ENCODE measurements around the gene LKAAEAR1. TPM values are rescaled to one million over a fixed set of nuclear protein-coding genes. Genes with fewer than 3 reads are reported as not detected.

Gene LKAAEAR1
- total RNA-seq, 1 donor = 0.72 TPM

GRCh38 chr20:64038565-64039292, 45.5 kb downstream of the LKAAEAR1 start:
- H3K27ac ChIP-seq (ENCODE audit: low read depth, low read length) = no peak overlapping the region
- H3K4me3 ChIP-seq (ENCODE audit: insufficient read depth, low read length) = peak overlapping the region; percentile 57
- H2AFZ ChIP-seq (ENCODE audit: low read length) = no peak overlapping the region
- H3K36me3 ChIP-seq (ENCODE audit: insufficient read depth, low read length) = peaks cover 6% of the 10 kb centered on the region
- H3K4me2 ChIP-seq (ENCODE audit: insufficient read depth, low read length) = peak overlapping the region; percentile 54
- H4K20me1 ChIP-seq (ENCODE audit: insufficient read depth, low read length) = peaks cover 13% of the 10 kb centered on the region
- H3K9me3 ChIP-seq (ENCODE audit: low read depth, low read length) = no peaks in the 10 kb centered on the region
- TF ChIP-seq CTCF (IDR thresholded peaks at IDR 0.05; ENCODE audit: extremely low read depth, low read depth, low read length) = peak; percentile 43
- H3K79me2 ChIP-seq (ENCODE audit: insufficient read depth, low read length) = no peaks in the 10 kb centered on the region
- peaks cover 49% of the 10 kb centered on the region for H3K27me3 ChIP-seq (ENCODE audit: insufficient read depth, low read length)
- H3K4me1 ChIP-seq (ENCODE audit: insufficient read depth, low read length) = no peaks in the 10 kb centered on the region
- DNase-seq (ENCODE audit: insufficient read length, low spot score, missing footprints) = peak; percentile 99

DNA sequence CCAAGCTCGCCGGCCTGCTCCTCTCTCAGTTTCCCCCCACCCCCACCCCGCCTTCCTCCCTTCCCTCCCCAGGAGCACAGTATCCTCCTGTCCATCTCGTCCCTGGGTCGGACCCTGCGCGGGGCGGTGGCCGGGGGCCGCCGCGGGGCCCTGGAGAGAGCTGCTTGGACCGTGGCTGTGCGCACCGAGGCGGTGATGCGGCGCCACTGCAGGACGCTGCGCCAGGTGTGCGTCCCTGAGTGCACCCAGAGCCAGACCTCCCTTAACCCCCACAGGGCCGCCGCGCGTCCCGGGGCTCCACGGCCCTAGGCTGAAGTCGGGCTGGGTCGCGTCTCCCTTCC, 46.0 kb downstream of the LKAAEAR1 start:
- peaks cover 49% of the 10 kb centered on the region for H3K27me3 ChIP-seq (ENCODE audit: insufficient read depth, low read length)
- H2AFZ ChIP-seq (ENCODE audit: low read length) = no peak overlapping the region
- H3K4me2 ChIP-seq (ENCODE audit: insufficient read depth, low read length) = no peak overlapping the region

GRCh38 chr20:64037498-64038213, 46.5 kb downstream of the LKAAEAR1 start:
- peaks cover 13% of the 10 kb centered on the region for H4K20me1 ChIP-seq (ENCODE audit: insufficient read depth, low read length)
- TF ChIP-seq CTCF (IDR thresholded peaks at IDR 0.05; ENCODE audit: extremely low read depth, low read depth, low read length) = no peak
- H3K4me1 ChIP-seq (ENCODE audit: insufficient read depth, low read length) = no peaks in the 10 kb centered on the region
- H3K36me3 ChIP-seq (ENCODE audit: insufficient read depth, low read length) = peaks cover 7% of the 10 kb centered on the region
- no peak overlapping the region for H3K4me3 ChIP-seq (ENCODE audit: insufficient read depth, low read length)
- DNase-seq (ENCODE audit: insufficient read length, low spot score, missing footprints) = peak; percentile 91
- no peaks in the 10 kb centered on the region for H3K9me3 ChIP-seq (ENCODE audit: low read depth, low read length)
- H3K79me2 ChIP-seq (ENCODE audit: insufficient read depth, low read length) = no peaks in the 10 kb centered on the region
- H2AFZ ChIP-seq (ENCODE audit: low read length) = no peak overlapping the region
- peaks cover 49% of the 10 kb centered on the region for H3K27me3 ChIP-seq (ENCODE audit: insufficient read depth, low read length)
- no peak overlapping the region for H3K4me2 ChIP-seq (ENCODE audit: insufficient read depth, low read length)
- H3K27ac ChIP-seq (ENCODE audit: low read depth, low read length) = no peak overlapping the region

More for the DNA sequence above, 46.0 kb downstream of the LKAAEAR1 start:
- H3K79me2 ChIP-seq (ENCODE audit: insufficient read depth, low read length) = no peaks in the 10 kb centered on the region
- TF ChIP-seq CTCF (IDR thresholded peaks at IDR 0.05; ENCODE audit: extremely low read depth, low read depth, low read length) = no peak
- H4K20me1 ChIP-seq (ENCODE audit: insufficient read depth, low read length) = peaks cover 13% of the 10 kb centered on the region
- peak; percentile 80 for DNase-seq (ENCODE audit: insufficient read length, low spot score, missing footprints)
- H3K4me3 ChIP-seq (ENCODE audit: insufficient read depth, low read length) = no peak overlapping the region
- H3K4me1 ChIP-seq (ENCODE audit: insufficient read depth, low read length) = no peaks in the 10 kb centered on the region
- no peak overlapping the region for H3K27ac ChIP-seq (ENCODE audit: low read depth, low read length)
- H3K36me3 ChIP-seq (ENCODE audit: insufficient read depth, low read length) = peaks cover 6% of the 10 kb centered on the region
- H3K9me3 ChIP-seq (ENCODE audit: low read depth, low read length) = no peaks in the 10 kb centered on the region

DNA sequence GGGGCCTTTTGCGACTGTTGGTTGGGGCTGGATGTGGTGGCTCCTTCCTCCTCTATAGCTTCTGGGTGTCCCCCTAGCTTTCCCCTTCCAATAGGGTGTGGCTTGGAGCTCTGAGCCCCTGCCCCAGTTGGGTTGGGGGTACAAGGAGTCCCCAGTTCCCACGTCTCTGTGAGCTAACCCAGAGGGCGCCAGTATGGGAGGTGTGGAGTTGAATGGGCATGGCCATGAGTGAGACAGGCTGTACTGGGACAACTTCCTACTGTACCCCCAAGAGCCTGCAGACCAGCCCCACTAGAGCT, 47.0 kb downstream of the LKAAEAR1 start:
- TF ChIP-seq CTCF (IDR thresholded peaks at IDR 0.05; ENCODE audit: extremely low read depth, low read depth, low read length) = no peak
- no peaks in the 10 kb centered on the region for H3K9me3 ChIP-seq (ENCODE audit: low read depth, low read length)
- H3K27ac ChIP-seq (ENCODE audit: low read depth, low read length) = no peak overlapping the region
- peaks cover 45% of the 10 kb centered on the region for H3K27me3 ChIP-seq (ENCODE audit: insufficient read depth, low read length)
- H3K4me3 ChIP-seq (ENCODE audit: insufficient read depth, low read length) = no peak overlapping the region
- no peak overlapping the region for H3K4me2 ChIP-seq (ENCODE audit: insufficient read depth, low read length)
- H3K79me2 ChIP-seq (ENCODE audit: insufficient read depth, low read length) = no peaks in the 10 kb centered on the region
- no peaks in the 10 kb centered on the region for H3K4me1 ChIP-seq (ENCODE audit: insufficient read depth, low read length)
- DNase-seq (ENCODE audit: insufficient read length, low spot score, missing footprints) = no peak
- peaks cover 12% of the 10 kb centered on the region for H3K36me3 ChIP-seq (ENCODE audit: insufficient read depth, low read length)
- no peak overlapping the region for H2AFZ ChIP-seq (ENCODE audit: low read length)
- peaks cover 13% of the 10 kb centered on the region for H4K20me1 ChIP-seq (ENCODE audit: insufficient read depth, low read length)

Measured in osteoblast (primary cell).